HepG2 (cell line): Measurements from ENCODE around the gene SLC6A17. TPM values are rescaled to one million over a fixed set of nuclear protein-coding genes. Genes with fewer than 3 reads are reported as not detected.

Source experiments
- ATAC-seq: fragments of 200-7000 bp; cut with Tn5 transposase; 3 replicates; pipeline ENCODE4 v1.9.1; 2020; ENCODE audit warnings: mild to moderate bottlenecking, moderate library complexity
- BruUV-seq: library from RNA; stranded (reverse); fragments of 400-500 nt; replicated peaks from 2 replicates; lab custom pipeline; 2021; lab: Mats Ljungman, UMichigan
- CTCF ChIA-PET: fragments of 300-600 bp; formaldehyde crosslinking; extraction: SDS; loops from one replicate; lab custom pipeline; 2021; ENCODE audit warnings: low total read pairs, inconsistent platforms, low intra/inter-chr PET ratio; lab: Yijun Ruan, JAX
- POLR2A ChIA-PET: fragments of 350-600 bp; sonication (Branson Sonifier 250); formaldehyde crosslinking; loops from one replicate; lab custom pipeline; 2020; ENCODE audit warnings: antibody characterized with exemption, inconsistent platforms; lab: Yijun Ruan, JAX
- DNase-seq: peaks from one replicate; pipeline ENCODE4 v3.0.0-alpha.2; 2015; ENCODE audit warnings: low spot score
- FAIRE-seq: peaks from 3 replicates; lab custom pipeline; 2011; peaks lifted over from hg19 to GRCh38; lab: Jason Lieb, UNC
- H2AFZ ChIP-seq: one replicate; pipeline ENCODE4 v1.6.1; 2011; ENCODE audit warnings: low read length, inconsistent platforms
- H3K27ac ChIP-seq: fragments of 300-600 bp; 3 replicates; pipeline ENCODE4 v1.8.0; 2011; ENCODE audit warnings: mixed run types, mild to moderate bottlenecking, mixed read lengths, low read length, inconsistent platforms; ENCODE audit not compliant: insufficient read depth; ENCODE audit errors: extremely low read length
- H3K27me3 ChIP-seq, 2 experiments: fragments of 200-600 bp in 1 of 2; 2 replicates in 1 of 2; 3 replicates in 1 of 2; pipeline versions ENCODE4 v1.6.0 to v1.8.0; 2011; ENCODE audit warnings: low read length in 2 of 2, mild to moderate bottlenecking in 2 of 2, moderate library complexity in 2 of 2, inconsistent platforms in 1 of 2; ENCODE audit not compliant: insufficient read depth in 2 of 2, control insufficient read depth in 1 of 2
- H3K36me3 ChIP-seq, 2 experiments: fragments of 200-600 bp in 1 of 2; replicated peaks in 1 of 2; 2 replicates in 1 of 2; 3 replicates in 1 of 2; pipeline versions ENCODE4 v1.5.1 to v1.8.0; 2011; ENCODE audit warnings: low read length in 2 of 2, inconsistent platforms in 1 of 2; ENCODE audit not compliant: insufficient read depth in 2 of 2, control insufficient read depth in 1 of 2
- H3K4me1 ChIP-seq: 2 replicates; pipeline ENCODE4 v1.5.1; 2012; ENCODE audit warnings: low read length, inconsistent platforms; ENCODE audit not compliant: insufficient read depth
- H3K4me2 ChIP-seq: 2 replicates; pipeline ENCODE4 v1.6.0; 2011; ENCODE audit warnings: low read depth, low read length, inconsistent platforms
- H3K4me3 ChIP-seq, 3 experiments: fragments of 200-600 bp in 1 of 3; sonication (generic), shearing (Covaris generic) in 1 of 3; replicated peaks in 1 of 3; 2 replicates each; pipeline ENCODE4 v1.5.1; 2011 to 2016; ENCODE audit warnings: low read length in 3 of 3, inconsistent platforms in 2 of 3, low read depth in 2 of 3, mild to moderate bottlenecking in 2 of 3, control low read depth in 1 of 3, mixed read lengths in 1 of 3; ENCODE audit not compliant: insufficient read depth in 1 of 3
- H3K79me2 ChIP-seq: one replicate; pipeline ENCODE4 v1.6.1; 2011; ENCODE audit warnings: low read length, inconsistent platforms; ENCODE audit not compliant: insufficient read depth
- H3K9ac ChIP-seq: 2 replicates; pipeline ENCODE4 v1.6.0; 2011; ENCODE audit warnings: mild to moderate bottlenecking, low read depth, low read length, inconsistent platforms; ENCODE audit not compliant: insufficient read depth
- H3K9me3 ChIP-seq: 2 replicates; pipeline ENCODE4 v1.5.1; 2012; ENCODE audit warnings: mild to moderate bottlenecking, low read length
- H4K20me1 ChIP-seq: 2 replicates; pipeline ENCODE4 v1.6.0; 2011; ENCODE audit warnings: inconsistent platforms, mild to moderate bottlenecking, low read length, moderate library complexity; ENCODE audit not compliant: insufficient read depth
- NFKB2 ChIP-seq: sonication (generic); formaldehyde crosslinking; IDR thresholded peaks from 2 replicates; pipeline ENCODE4 v1.4.0; 2020; ENCODE audit warnings: missing genetic modification reagents, borderline replicate concordance
- SSRP1 ChIP-seq: IDR thresholded peaks from 2 replicates; pipeline ENCODE4 v1.6.1; 2016; ENCODE audit warnings: control low read depth
- ZNF703 ChIP-seq: sonication (generic); formaldehyde crosslinking; IDR thresholded peaks from 2 replicates; pipeline ENCODE4 v1.5.1; 2020; ENCODE audit warnings: missing genetic modification reagents, mild to moderate bottlenecking, moderate library complexity, borderline replicate concordance
- WGBS: methylation state at CpG from one replicate; pipeline ENCODE4 v1.1.6; 2017; ENCODE audit warnings: low lambda C conversion rate; 5-methylcytosine and 5-hydroxymethylcytosine counted together
- in situ Hi-C: cut with HindIII; loops from 2 replicates; pipeline ENCODE4 v1.10.0; 2017; ENCODE audit warnings: low pct_unique_long_range_greater_than_20kb; ENCODE audit not compliant: extremely low pct_ligation_motif_present
- intact Hi-C: fragments of 100-400 bp; cut with micrococcal nuclease; formaldehyde crosslinking; loops from one replicate; pipeline ENCODE4 v1.10.0; 2022; ENCODE audit not compliant: unreplicated experiment
- polyA plus RNA-seq, 8 experiments: library from polyadenylated mRNA; depleted of rRNA in 3 of 8; stranded (reverse) in 7 of 8; unstranded in 1 of 8; fragments of >200 nt; fragmentation: Illumina TruSeq in 4 of 8; extraction: Trizol in 4 of 8; gene quantifications; 2 replicates each; pipeline versions ENCODE4 v1.2.1 to v1.2.3, GENCODE V29; 2011 to 2016; ENCODE audit warnings: low read depth in 4 of 8, missing spikeins in 1 of 8, mixed read lengths in 1 of 8; ENCODE audit not compliant: insufficient read depth in 1 of 8
- total RNA-seq, 5 experiments: library from RNA; depleted of rRNA; stranded (reverse); fragments of >200 nt; fragmentation: Illumina TruSeq; extraction: Trizol; gene quantifications; 2 replicates each; pipeline ENCODE4 v1.2.3, GENCODE V29; 2016; ENCODE audit warnings: low read depth in 1 of 5
- TF ChIP-seq, protein P1 (sequence below): conservative IDR thresholded peaks from 2 replicates; pipeline ENCODE4 v1.6.1; 2018; ENCODE audit warnings: missing genetic modification reagents
- TF ChIP-seq, protein P2 (sequence below): sonication (generic); formaldehyde crosslinking; IDR thresholded peaks from 2 replicates; pipeline ENCODE4 v1.8.0; 2022; ENCODE audit warnings: missing genetic modification reagents, mild to moderate bottlenecking, inconsistent platforms, borderline replicate concordance

Gene SLC6A17
- total and polyA plus RNA-seq, 2 of the 13 experiments (the other 11 are each of a cell fraction or from before 2014, with no cell fraction given), result not detected

DNA sequence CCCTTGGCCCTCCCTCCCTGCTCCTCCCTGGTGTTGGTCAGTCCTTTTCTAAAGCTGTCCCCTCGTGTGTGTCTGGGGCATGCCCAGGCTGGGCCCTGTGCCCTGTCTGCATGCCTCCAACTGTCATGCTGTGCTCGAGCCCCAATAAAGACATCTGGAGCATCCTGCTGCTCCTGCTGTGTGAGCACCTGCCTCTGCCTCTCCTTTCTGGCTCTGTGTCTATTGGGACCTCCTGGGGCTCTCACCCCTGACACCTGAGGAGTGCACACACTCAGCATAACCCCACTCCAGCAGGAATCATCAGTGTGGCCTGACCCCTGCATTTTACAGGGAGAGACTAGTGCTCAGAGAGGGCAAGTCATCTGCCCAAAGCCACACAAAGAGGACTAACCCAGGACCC, 83.6 kb downstream of the SLC6A17 start (continued):
- TF ChIP-seq, protein P1, sequence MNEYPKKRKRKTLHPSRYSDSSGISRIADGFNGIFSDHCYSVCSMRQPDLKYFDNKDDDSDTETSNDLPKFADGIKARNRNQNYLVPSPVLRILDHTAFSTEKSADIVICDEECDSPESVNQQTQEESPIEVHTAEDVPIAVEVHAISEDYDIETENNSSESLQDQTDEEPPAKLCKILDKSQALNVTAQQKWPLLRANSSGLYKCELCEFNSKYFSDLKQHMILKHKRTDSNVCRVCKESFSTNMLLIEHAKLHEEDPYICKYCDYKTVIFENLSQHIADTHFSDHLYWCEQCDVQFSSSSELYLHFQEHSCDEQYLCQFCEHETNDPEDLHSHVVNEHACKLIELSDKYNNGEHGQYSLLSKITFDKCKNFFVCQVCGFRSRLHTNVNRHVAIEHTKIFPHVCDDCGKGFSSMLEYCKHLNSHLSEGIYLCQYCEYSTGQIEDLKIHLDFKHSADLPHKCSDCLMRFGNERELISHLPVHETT (CRISPR knock-in tag), result no peak
- no peak for TF ChIP-seq NFKB2 (CRISPR knock-in tag)
- TF ChIP-seq, all 625 proteins: peak for 0

DNA sequence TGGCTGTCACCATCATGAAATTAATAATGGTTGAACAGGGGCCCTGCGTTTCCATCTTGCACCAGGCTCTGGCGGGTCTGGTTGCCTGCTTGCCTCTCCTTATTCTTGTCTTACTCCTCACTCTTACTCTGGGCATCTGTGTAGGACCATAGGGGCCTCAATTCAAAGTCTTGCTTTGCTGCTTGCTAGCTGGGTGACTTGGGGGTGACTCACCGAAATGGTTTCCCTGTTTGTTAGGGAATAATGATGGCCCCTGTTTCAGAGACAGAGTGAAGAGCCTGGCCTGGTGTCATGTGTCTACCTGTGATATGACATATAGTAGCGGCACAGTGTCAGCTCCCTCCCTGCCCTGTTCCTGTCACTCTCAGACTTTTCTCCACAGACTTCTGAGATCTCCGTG, 84.4 kb downstream of the SLC6A17 start:
- TF ChIP-seq SSRP1 (no peak), ZNF703 (CRISPR knock-in tag) (no peak)
- TF ChIP-seq, protein P2, sequence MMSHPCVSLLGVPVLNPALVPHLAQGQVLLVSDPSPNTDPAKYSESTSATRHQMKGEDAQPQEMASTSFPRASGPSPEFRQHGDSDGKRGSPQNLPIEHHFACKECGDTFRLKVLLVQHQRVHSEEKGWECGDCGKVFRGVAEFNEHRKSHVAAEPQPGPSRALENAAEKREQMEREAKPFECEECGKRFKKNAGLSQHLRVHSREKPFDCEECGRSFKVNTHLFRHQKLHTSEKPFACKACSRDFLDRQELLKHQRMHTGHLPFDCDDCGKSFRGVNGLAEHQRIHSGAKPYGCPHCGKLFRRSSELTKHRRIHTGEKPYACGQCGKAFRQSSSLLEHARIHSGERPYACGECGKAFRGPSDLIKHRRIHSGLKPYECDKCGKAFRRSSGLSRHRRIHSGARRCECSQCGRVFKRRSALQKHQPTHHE (CRISPR knock-in tag), result no peak
- BruUV-seq, result no TSS peak
- H3K9me3 ChIP-seq, result no peaks in the 10 kb centered on the region
- peaks cover 4 to 24% of the 10 kb centered on the region in 2 experiments; a peak in 3 of 5 replicates for H3K27me3 ChIP-seq
- no peak overlapping the region for H3K4me2 ChIP-seq
- CTCF ChIA-PET, result no interaction called here
- no peak overlapping the region for H3K9ac ChIP-seq
- DNase-seq, result no peak
- POLR2A ChIA-PET, result no interaction called here
- 17% methylated on average over 2 of the region's 5 CpGs for WGBS
- ATAC-seq, result no peak
- no peak overlapping the region for H3K4me3 ChIP-seq
- H4K20me1 ChIP-seq, result no peaks in the 10 kb centered on the region
- H3K79me2 ChIP-seq, result no peaks in the 10 kb centered on the region
- in situ Hi-C loops, result no loop called here
- no peak for FAIRE-seq
- no peak overlapping the region for H2AFZ ChIP-seq
- no peaks in the 10 kb centered on the region for H3K36me3 ChIP-seq
- H3K27ac ChIP-seq, result no peak overlapping the region
- no peaks in the 10 kb centered on the region for H3K4me1 ChIP-seq
- intact Hi-C loops, result no loop called here
